GM12891 (cell line): ENCODE results near the gene MOB3B.

Experiments used
- DNase-seq: peaks from one replicate; pipeline ENCODE4 v3.0.0; 2011; ENCODE audit warnings: low spot score; ENCODE audit not compliant: insufficient read length
- FAIRE-seq: peaks from 2 replicates; lab custom pipeline; 2011; peaks lifted over from hg19 to GRCh38; lab: Jason Lieb, UNC
- PAX5 ChIP-seq: IDR thresholded peaks from 2 replicates; pipeline ENCODE4 v1.6.1; 2011; ENCODE audit warnings: low read length, moderate library complexity, mild to moderate bottlenecking; ENCODE audit not compliant: insufficient read depth, severe bottlenecking
- POLR2A ChIP-seq: IDR thresholded peaks from 2 replicates; pipeline ENCODE4 v1.6.1; 2011; ENCODE audit warnings: low read depth, low read length, control low read depth
- POLR2AphosphoS5 ChIP-seq: IDR thresholded peaks from 2 replicates; pipeline ENCODE4 v1.6.1; 2011; ENCODE audit warnings: low read depth, low read length, control low read depth
- POU2F2 ChIP-seq: IDR thresholded peaks from 2 replicates; pipeline ENCODE4 v1.6.1; 2011; ENCODE audit warnings: low read depth, mild to moderate bottlenecking, control low read depth, low read length, moderate library complexity
- SPI1 ChIP-seq: IDR thresholded peaks from 2 replicates; pipeline ENCODE4 v1.6.1; 2011; ENCODE audit warnings: low read depth, low read length, control low read depth
- TAF1 ChIP-seq: IDR thresholded peaks from 2 replicates; pipeline ENCODE4 v1.6.1; 2011; ENCODE audit warnings: low read depth, low read length, control low read depth

The MOB3B gene

GRCh38 chr9:27482709-27483108, 46.9 kb downstream of the MOB3B start:
- TF ChIP-seq POLR2A, result no peak
- no peak for TF ChIP-seq TAF1
- no peak for TF ChIP-seq PAX5
- DNase-seq (no peak), FAIRE-seq (no peak)

GRCh38 chr9:27478322-27478721, 51.3 kb downstream of the MOB3B start:
- TF ChIP-seq POU2F2, result no peak
- no peak for TF ChIP-seq SPI1
- no peak for TF ChIP-seq POLR2AphosphoS5
- no peak for TF ChIP-seq PAX5
- TF ChIP-seq TAF1, result no peak
- DNase-seq (no peak), FAIRE-seq (no peak)

DNA sequence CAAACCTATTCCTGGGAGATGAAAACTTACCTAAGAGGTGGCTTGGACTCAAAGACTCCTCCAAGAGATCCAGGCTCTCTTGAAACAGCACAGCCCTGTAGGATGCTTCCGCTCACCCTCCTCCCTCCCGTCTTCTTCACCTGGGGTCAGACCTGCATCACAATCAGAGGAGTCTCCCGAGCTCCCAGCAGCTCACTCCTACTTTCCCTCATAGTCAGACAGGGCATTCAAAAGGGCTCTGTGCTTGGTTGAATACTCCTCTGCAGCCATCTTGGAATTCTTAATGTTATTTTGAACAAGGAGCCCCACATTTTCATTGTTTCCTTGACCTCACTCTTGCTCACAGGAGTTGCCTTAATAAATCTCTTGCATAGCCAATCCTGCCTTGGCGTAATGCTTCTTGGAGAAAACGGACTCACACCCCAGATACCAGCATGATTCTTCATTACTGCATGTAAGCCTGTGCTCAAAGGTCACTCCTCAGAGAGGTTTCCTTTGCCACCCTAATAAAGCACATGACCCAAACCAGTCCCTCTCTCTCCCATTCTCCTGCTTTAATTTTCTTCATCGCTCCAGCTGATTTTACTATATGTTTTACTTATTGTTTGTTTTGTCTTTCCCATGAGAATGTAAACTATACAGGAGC, 52.6 kb downstream of the MOB3B start:
- DNase-seq (no peak), FAIRE-seq (no peak)
- TF ChIP-seq PAX5 (no peak), SPI1 (no peak), TAF1 (no peak), POLR2A (no peak)

DNA sequence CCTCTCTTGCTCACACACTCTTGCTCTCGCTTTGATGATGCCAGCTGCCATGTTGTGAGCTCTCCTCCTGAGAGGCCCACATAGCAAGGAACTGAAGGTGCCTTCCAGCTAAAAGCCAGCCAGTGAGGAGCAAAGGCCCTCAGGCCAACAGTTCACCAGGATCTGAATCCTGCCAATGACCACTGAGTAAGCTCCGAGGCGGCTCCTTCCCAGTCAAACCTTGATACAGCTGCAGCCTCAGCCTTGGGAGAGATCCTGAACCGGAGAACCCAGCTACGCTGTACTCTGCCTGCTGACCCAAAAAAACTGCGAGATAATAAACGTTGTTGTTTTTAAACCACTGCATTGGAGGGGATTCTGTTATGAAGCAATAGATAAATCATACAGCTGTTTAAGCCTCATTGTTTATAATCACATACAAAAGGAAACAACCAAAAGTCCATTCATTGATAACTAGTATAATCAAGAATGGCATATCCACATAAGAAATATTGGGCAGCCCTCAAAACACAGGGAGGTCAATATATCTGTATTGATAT, 54.5 kb downstream of the MOB3B start:
- no peak for DNase-seq
- TF ChIP-seq POLR2A (no peak), PAX5 (no peak), POU2F2 (no peak), TAF1 (no peak), SPI1 (no peak), POLR2AphosphoS5 (no peak)
- no peak for FAIRE-seq

GRCh38 chr9:27474305-27474704, 55.3 kb downstream of the MOB3B start:
- no peak for FAIRE-seq
- TF ChIP-seq TAF1 (no peak), POU2F2 (no peak), SPI1 (no peak)
- no peak for DNase-seq

DNA sequence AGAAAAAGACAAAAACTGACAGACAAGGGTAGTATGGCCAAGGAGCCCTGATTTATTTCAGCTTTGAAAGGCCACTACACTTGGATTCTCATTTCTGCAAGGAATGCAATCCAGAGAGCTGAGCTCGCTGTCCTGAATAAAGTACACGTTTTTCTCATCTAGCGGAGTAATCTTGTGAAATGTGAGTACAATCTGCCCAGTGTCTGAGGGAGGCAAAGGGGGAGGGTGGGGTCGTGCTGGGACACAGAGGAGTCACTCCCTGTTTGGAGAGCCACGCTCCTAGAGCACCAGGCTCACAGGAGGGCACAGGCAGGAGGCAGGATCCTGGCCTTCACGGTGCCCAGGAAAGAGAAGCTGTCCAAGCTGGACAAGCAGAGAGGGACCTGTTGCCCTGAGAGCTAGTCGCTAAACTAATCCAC, 56.5 kb downstream of the MOB3B start:
- TF ChIP-seq POLR2AphosphoS5, result no peak
- DNase-seq (no peak), FAIRE-seq (no peak)

GRCh38 chr9:27472195-27472594, 57.4 kb downstream of the MOB3B start:
- FAIRE-seq (no peak), DNase-seq (no peak)
- no peak for TF ChIP-seq PAX5
- TF ChIP-seq POU2F2, result no peak
- no peak for TF ChIP-seq POLR2AphosphoS5
- no peak for TF ChIP-seq POLR2A
- no peak for TF ChIP-seq TAF1
- TF ChIP-seq SPI1, result no peak

DNA sequence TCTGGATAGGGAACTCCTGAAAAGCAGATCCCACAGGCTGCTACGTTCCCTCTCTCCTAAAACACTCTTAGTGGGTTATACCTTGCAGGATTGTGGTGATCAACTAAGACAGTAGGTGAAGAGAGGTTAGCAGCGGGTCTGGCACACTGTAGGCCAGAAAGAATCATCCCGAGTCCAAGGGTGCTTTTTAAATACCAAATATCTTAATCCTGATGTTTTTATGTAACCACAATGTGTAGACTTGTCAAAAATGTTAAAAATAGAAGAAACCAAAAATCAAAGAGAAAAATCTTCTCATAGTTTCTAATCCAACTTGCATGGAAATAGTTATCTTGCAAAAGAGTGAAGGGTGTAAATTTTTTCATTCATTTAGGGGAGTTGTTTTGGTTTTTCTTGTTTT, 57.8 kb downstream of the MOB3B start:
- no peak for FAIRE-seq
- no peak for DNase-seq
- TF ChIP-seq TAF1 (no peak), POU2F2 (no peak), SPI1 (no peak), PAX5 (no peak), POLR2A (no peak), POLR2AphosphoS5 (no peak)

GRCh38 chr9:27471366-27471765, 58.2 kb downstream of the MOB3B start:
- TF ChIP-seq POLR2AphosphoS5, result no peak
- no peak for TF ChIP-seq POLR2A
- TF ChIP-seq SPI1, result no peak
- no peak for TF ChIP-seq POU2F2
- TF ChIP-seq TAF1, result no peak
- no peak for TF ChIP-seq PAX5
- no peak for FAIRE-seq
- no peak for DNase-seq

DNA sequence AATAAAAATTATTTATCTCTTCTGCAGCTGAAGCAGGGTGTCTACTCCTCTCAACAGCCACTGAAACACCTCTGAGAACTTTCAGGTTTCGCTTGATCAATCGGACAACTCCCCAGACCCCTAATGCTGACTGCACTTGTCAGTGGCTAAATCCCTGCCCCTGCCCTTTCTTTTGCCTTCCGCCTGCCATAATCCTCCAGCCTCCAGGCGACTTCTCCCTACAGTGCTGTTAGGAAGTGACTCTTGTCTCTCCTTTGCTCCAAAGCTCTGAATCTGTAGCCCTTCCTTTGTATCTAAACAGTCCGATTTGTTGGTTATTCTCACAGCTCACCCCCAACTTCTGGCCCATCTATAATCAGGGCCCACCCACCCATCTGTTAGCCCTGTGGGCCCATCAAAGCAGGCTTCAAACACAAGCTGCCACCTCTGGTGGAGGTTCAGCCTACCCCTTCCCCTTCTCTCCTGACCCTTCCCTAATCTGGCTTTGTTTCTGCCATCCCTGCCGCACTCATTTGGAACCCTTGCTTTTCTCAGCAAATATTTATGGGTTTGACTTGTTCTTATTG, 59.2 kb downstream of the MOB3B start:
- FAIRE-seq (no peak), DNase-seq (no peak)
- TF ChIP-seq TAF1 (no peak), POLR2A (no peak), POLR2AphosphoS5 (no peak), POU2F2 (no peak), SPI1 (no peak)
